HepG2 (cell line): ENCODE data around the gene MYLK3. TPM values are rescaled to one million over a fixed set of nuclear protein-coding genes. Genes with fewer than 3 reads are reported as not detected.

Source experiments
- FOXP1 ChIP-seq, 2 experiments: fragments of 450-650 bp in 1 of 2; IDR thresholded peaks; 2 replicates each; pipeline ENCODE4 v1.6.1; 2017 to 2018; ENCODE audit warnings: antibody characterized with exemption in 1 of 2
- KLF9 ChIP-seq: IDR thresholded peaks from 2 replicates; pipeline ENCODE4 v1.6.1; 2016; ENCODE audit warnings: low read depth
- MEIS1 ChIP-seq: sonication (generic); formaldehyde crosslinking; IDR thresholded peaks from 2 replicates; pipeline ENCODE4 v1.9.0; 2021; ENCODE audit warnings: mild to moderate bottlenecking, missing genetic modification reagents, moderate library complexity, borderline replicate concordance
- SYNCRIP ChIP-seq: fragments of 200-400 bp; formaldehyde crosslinking; IDR thresholded peaks from 2 replicates; pipeline ENCODE4 v1.6.1; 2018; ENCODE audit warnings: mild to moderate bottlenecking, low read depth, low read length; ENCODE audit not compliant: insufficient read depth
- YEATS4 ChIP-seq: sonication (generic); formaldehyde crosslinking; IDR thresholded peaks from 2 replicates; pipeline ENCODE4 v1.4.0; 2020; ENCODE audit warnings: missing genetic modification reagents, borderline replicate concordance
- ZNF205 ChIP-seq: IDR thresholded peaks from 2 replicates; pipeline ENCODE4 v1.6.1; 2018; ENCODE audit warnings: missing biosample characterization, missing genetic modification reagents
- ZNF839 ChIP-seq: sonication (generic); formaldehyde crosslinking; IDR thresholded peaks from 2 replicates; pipeline ENCODE4 v1.4.0; 2020; ENCODE audit warnings: missing genetic modification reagents, mild to moderate bottlenecking, borderline replicate concordance
- ZUFSP ChIP-seq: sonication (generic); formaldehyde crosslinking; IDR thresholded peaks from 2 replicates; pipeline ENCODE4 v1.9.0; 2021; ENCODE audit warnings: missing genetic modification reagents, mild to moderate bottlenecking, borderline replicate concordance
- polyA plus RNA-seq, 8 experiments: library from polyadenylated mRNA; depleted of rRNA in 3 of 8; stranded (reverse) in 7 of 8; unstranded in 1 of 8; fragments of >200 nt; fragmentation: Illumina TruSeq in 4 of 8; extraction: Trizol in 4 of 8; gene quantifications; 2 replicates each; pipeline versions ENCODE4 v1.2.1 to v1.2.3, GENCODE V29; 2011 to 2016; ENCODE audit warnings: low read depth in 4 of 8, missing spikeins in 1 of 8, mixed read lengths in 1 of 8; ENCODE audit not compliant: insufficient read depth in 1 of 8
- total RNA-seq, 5 experiments: library from RNA; depleted of rRNA; stranded (reverse); fragments of >200 nt; fragmentation: Illumina TruSeq; extraction: Trizol; gene quantifications; 2 replicates each; pipeline ENCODE4 v1.2.3, GENCODE V29; 2016; ENCODE audit warnings: low read depth in 1 of 5
- TF ChIP-seq, protein P1 (sequence below): sonication (generic); formaldehyde crosslinking; IDR thresholded peaks from 2 replicates; pipeline ENCODE4 v1.4.0; 2020; ENCODE audit warnings: low read depth, mild to moderate bottlenecking, missing genetic modification reagents

MYLK3 gene
- total and polyA plus RNA-seq, 2 of the 13 experiments (the other 11 are each of a cell fraction or from before 2014, with no cell fraction given): 0.04 to 0.18 TPM

- TF ChIP-seq, protein P1, sequence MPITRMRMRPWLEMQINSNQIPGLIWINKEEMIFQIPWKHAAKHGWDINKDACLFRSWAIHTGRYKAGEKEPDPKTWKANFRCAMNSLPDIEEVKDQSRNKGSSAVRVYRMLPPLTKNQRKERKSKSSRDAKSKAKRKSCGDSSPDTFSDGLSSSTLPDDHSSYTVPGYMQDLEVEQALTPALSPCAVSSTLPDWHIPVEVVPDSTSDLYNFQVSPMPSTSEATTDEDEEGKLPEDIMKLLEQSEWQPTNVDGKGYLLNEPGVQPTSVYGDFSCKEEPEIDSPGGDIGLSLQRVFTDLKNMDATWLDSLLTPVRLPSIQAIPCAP (CRISPR knock-in tag): no peak
- TF ChIP-seq MEIS1 (CRISPR knock-in tag): no peak; the same call in 1 of the 2 replicates
- TF ChIP-seq KLF9 (CRISPR knock-in tag): peak; percentile 94
- TF ChIP-seq YEATS4 (CRISPR knock-in tag): peak; percentile 95
- no peak for TF ChIP-seq ZNF839 (CRISPR knock-in tag)
- TF ChIP-seq ZUFSP (CRISPR knock-in tag): no peak
- no peak for TF ChIP-seq FOXP1 (IDR thresholded peaks at IDR 0.05)
- TF ChIP-seq FOXP1 (CRISPR knock-in tag; IDR thresholded peaks at IDR 0.05): peak; percentile 27; the same call in 1 of the 2 replicates
- TF ChIP-seq ZNF205 (CRISPR knock-in tag): no peak
- no peak for TF ChIP-seq SYNCRIP
These were observed 59.3 kb downstream of the MYLK3 start, which contains the start of gene VPS35 (continued) for GRCh38 chr16:46688654-46689364.
